ENCODE data around the gene ZNF674.

The ZNF674 gene

DNA sequence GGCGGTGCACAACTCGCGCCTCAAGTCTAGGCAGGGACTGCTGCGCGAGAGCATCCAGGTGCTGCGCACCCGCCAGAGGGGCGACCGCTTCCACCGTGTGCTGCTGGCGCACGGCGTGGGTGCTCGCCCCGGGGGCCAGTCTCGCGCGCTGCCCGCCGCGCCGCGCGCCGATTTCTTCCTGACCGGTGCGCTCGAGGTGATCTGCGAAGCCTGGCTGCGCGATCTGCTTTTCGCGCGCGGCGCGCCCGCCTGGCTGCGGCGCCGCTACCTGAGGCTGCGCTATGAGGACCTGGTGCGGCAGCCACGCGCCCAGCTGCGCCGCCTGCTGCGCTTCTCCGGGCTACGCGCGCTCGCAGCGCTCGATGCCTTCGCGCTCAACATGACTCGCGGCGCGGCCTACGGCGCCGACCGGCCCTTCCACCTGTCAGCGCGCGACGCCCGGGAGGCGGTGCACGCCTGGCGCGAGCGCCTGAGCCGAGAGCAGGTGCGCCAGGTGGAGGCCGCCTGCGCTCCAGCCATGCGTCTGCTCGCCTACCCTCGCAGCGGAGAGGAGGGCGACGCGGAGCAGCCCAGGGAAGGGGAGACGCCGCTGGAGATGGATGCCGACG lies 29.7 kb upstream of the ZNF674 start:
- no peak for TF ChIP-seq GATA3 (IDR thresholded peaks at IDR 0.05; ENCODE audit: low read depth, low read length)
- TF ChIP-seq GATA2 (IDR thresholded peaks at IDR 0.05; ENCODE audit: low read depth, low read length) = no peak

GRCh38 chrX:46573892-46574773 lies 28.9 kb upstream of the ZNF674 start:
- TF ChIP-seq GATA3 (IDR thresholded peaks at IDR 0.05; ENCODE audit: low read depth, low read length) (no peak), GATA2 (IDR thresholded peaks at IDR 0.05; ENCODE audit: low read depth, low read length) (no peak)

DNA sequence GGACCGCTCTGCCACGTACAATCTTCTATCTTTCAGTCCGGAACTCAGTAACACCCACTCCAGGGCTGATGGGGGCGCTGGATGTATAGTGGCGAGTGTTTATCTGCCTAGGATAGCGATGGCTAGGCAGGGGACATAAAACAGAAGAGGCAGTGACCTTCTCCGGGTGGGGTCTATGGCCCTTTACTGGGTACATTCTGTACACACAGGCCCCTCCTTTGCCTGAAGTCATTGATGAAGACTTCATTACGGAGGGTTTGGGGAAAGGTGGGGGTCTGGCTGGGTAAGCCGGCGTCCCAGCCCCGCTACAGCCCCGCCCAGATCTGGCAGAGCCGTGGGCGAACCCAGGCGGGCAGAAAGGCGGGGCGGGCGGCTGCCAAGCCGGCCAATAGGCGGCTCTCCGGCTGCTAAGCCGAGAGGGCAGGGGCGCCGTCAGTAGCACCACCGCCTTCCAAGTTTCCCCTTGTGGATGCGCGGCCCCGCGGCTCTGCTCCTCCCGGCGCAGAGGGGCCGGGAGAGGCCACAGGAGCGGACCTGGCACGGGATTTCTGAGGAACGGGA lies 28.2 kb upstream of the ZNF674 start, which contains the start of gene CHST7:
CHST7 (plus strand) TSS at position 435 of the 561 bp plus-strand sequence. CDS start 167 bp downstream, outside the sequence.
- TF ChIP-seq GATA2 (IDR thresholded peaks at IDR 0.05; ENCODE audit: low read depth, low read length) (no peak), GATA3 (IDR thresholded peaks at IDR 0.05; ENCODE audit: low read depth, low read length) (no peak)

GRCh38 chrX:46572340-46572936 lies 27.2 kb upstream of the ZNF674 start:
- no peak for TF ChIP-seq GATA3 (IDR thresholded peaks at IDR 0.05; ENCODE audit: low read depth, low read length)
- TF ChIP-seq GATA2 (IDR thresholded peaks at IDR 0.05; ENCODE audit: low read depth, low read length) = no peak

DNA sequence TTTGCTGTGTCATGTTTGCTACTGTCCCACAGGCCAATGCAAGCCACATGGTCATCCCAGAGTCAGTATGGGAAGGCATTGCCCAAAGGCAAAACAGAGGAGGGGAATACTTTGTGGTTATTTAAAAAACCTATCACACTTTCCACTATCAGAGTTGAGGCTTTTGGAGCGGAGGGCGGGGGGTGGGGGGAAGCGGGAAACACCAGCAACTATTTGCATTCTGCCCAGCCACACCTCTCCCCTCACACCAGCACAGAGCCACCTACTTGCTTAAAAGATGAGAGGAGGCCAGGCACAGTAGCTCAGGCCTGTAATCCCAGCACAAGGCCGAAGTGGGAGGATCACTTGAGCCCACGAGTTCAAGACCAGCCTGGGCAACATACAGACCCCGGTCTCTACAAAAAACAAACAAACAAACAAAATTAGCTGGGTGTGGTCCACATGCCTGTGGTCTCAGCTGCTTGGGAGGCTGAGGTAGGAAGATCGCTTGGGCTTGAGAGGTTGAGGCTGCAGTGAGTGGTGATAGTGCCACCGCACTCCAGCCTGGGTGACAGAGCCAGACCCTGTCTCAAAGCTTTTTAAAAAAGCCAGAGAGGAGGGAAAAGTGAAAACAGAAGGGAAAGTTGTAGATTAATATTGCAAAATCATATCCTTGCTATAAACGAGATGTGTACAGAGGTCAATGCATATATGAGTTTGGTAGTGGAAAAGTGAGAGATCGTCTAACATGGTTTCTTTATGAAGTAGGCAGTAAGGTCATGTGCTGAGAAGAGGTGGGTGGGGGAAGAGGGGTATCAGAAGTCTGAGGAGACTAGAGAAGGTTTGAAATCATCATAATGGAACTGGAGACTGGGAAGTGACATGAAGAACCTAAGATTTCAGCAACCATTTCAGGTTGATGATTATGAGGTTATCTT lies 26.5 kb upstream of the ZNF674 start:
- TF ChIP-seq GATA3 (IDR thresholded peaks at IDR 0.05; ENCODE audit: low read depth, low read length) (no peak), GATA2 (IDR thresholded peaks at IDR 0.05; ENCODE audit: low read depth, low read length) (no peak)

- TF ChIP-seq GATA2 (IDR thresholded peaks at IDR 0.05; ENCODE audit: low read depth, low read length) (no peak), GATA3 (IDR thresholded peaks at IDR 0.05; ENCODE audit: low read depth, low read length) (no peak)
These were observed 24.4 kb upstream of the ZNF674 start for GRCh38 chrX:46569621-46570020.

GRCh38 chrX:46567388-46567787 lies 22.2 kb upstream of the ZNF674 start:
- no peak for TF ChIP-seq GATA2 (IDR thresholded peaks at IDR 0.05; ENCODE audit: low read depth, low read length)
- TF ChIP-seq GATA3 (IDR thresholded peaks at IDR 0.05; ENCODE audit: low read depth, low read length) = no peak

DNA sequence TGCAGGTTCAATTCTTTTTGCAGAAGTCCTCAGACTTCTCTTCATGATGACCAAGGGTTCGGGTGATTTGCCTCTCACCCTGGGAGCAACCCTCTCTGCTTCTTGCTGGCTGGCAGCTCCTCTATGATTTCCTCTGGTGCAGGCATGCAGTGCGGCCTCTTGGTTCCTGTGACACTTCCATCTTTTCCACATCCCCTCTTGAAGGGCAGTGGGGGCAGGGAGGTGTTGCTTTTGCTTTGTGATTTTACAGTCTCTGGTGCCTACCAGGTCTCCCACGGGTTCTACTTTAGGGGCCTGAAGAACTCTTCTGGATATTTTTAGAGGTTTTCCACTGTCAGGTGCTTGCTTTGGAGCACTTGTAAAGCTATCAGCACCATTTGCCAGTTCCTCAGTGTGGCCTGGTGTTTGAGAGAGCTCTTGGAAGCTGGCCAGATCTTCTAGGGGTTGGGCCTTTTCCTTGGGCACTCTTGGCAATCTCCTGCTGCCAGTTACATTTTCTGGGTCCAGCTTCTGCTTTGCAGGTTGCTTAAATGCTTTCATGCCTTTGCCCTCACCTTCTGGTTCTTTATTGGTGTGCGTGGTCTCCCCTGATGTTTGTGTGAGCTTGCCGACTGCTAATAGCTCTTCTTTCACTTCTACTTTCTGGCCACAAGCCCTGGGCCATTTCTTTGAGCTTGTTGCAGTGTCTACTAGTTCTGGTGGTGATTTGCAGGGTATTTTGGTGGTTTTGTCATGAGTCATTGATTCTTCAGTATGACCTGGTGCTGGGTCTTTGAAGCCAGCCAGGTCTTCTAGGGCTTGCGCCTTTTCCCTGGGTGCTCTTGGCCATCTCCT lies 16.8 kb upstream of the ZNF674 start:
- no peak for TF ChIP-seq GATA3 (IDR thresholded peaks at IDR 0.05; ENCODE audit: low read depth, low read length)
- no peak for TF ChIP-seq GATA2 (IDR thresholded peaks at IDR 0.05; ENCODE audit: low read depth, low read length)

DNA sequence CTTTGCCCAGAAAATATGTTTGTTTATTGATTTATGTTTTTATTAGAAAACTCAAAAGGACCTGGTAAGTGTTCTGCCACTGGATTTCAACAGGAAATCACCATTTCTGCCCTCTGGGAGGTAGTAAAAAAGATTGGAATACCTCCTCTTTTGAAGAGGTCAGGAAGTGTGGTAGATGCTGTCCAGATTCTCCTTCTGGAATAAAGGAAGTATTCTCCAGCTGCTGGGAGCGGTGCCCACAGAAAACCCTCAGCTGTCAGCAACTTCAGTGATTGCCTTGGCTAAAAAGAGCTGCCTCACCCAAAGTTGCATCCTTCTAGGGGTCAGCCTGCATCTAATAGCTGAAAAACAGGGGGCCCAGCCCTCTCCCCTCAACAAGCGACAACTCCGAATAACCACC lies 13.8 kb upstream of the ZNF674 start:
- no peak for TF ChIP-seq GATA2 (IDR thresholded peaks at IDR 0.05; ENCODE audit: low read depth, low read length)
- no peak for TF ChIP-seq GATA3 (IDR thresholded peaks at IDR 0.05; ENCODE audit: low read depth, low read length)

DNA sequence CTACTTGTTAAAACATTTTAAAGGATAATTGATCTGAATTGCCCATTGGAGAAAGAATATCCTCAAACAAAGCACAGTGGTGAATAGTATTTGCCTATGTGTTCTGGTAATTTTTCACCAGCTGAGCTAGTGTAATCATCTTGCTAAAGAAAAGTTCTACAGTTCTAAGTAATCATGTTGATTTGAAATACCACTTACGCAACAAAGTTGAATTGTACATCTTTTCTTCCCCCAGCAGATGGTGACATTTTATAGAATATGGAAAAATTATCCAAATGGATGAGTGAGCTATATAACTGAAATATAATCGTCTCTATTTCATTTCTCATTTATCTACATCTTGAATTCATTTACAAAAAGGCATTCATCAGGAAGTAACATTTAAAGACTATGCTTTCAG lies 9.7 kb upstream of the ZNF674 start:
- TF ChIP-seq GATA2 (IDR thresholded peaks at IDR 0.05; ENCODE audit: low read depth, low read length) (no peak), GATA3 (IDR thresholded peaks at IDR 0.05; ENCODE audit: low read depth, low read length) (no peak)

- no peak for TF ChIP-seq GATA3 (IDR thresholded peaks at IDR 0.05; ENCODE audit: low read depth, low read length)
- TF ChIP-seq GATA2 (IDR thresholded peaks at IDR 0.05; ENCODE audit: low read depth, low read length) = no peak
These were observed 8.7 kb upstream of the ZNF674 start for GRCh38 chrX:46553935-46554334.

GRCh38 chrX:46551494-46552128 lies 6.4 kb upstream of the ZNF674 start:
- TF ChIP-seq GATA2 (IDR thresholded peaks at IDR 0.05; ENCODE audit: low read depth, low read length) = no peak
- no peak for TF ChIP-seq GATA3 (IDR thresholded peaks at IDR 0.05; ENCODE audit: low read depth, low read length)
